Lower leg skin (tissue), 4 donors: Measurements from ENCODE around the gene TP53. TPM values are rescaled to one million over a fixed set of nuclear protein-coding genes. Genes with fewer than 3 reads are reported as not detected.

ENCODE experiments used
- DNase-seq, 2 donors: peaks; one replicate each; pipeline ENCODE4 v3.0.0-alpha.2; 2019; ENCODE audit warnings: low spot score in 2 of 2
- H3K4me3 ChIP-seq: fragments of 200-600 bp; sonication (generic); 2 replicates; pipeline ENCODE4 v1.5.1; 2017; ENCODE audit warnings: mild to moderate bottlenecking, low read depth; ENCODE audit not compliant: poor library complexity, severe bottlenecking
- POLR2A ChIP-seq, 2 donors: fragments of 450-650 bp; IDR thresholded peaks; one replicate each; pipeline ENCODE4 v1.6.1; 2016 to 2017; ENCODE audit warnings: antibody characterized with exemption in 2 of 2, mild to moderate bottlenecking in 1 of 2, moderate library complexity in 1 of 2
- WGBS, 2 donors: methylation state at CpG; one replicate each; pipeline ENCODE4 v1.1.5; 2018; 5-methylcytosine and 5-hydroxymethylcytosine counted together
- intact Hi-C: fragments of 100-400 bp; cut with DNase I; formaldehyde crosslinking; loops from one replicate; pipeline ENCODE4 v1.15.0; 2023; ENCODE audit warnings: low total_unique reads
- total RNA-seq, 4 donors: library from RNA; depleted of rRNA; stranded (reverse); fragments of >200 nt; gene quantifications; one replicate each; pipeline ENCODE4 v1.1.0, GENCODE V29; 2016
- TF ChIP-seq, protein P1 (sequence below), 3 donors: fragments of 450-650 bp; IDR thresholded peaks; one replicate each; pipeline ENCODE4 v1.5.1; 2016; ENCODE audit warnings: antibody characterized with exemption in 3 of 3, mild to moderate bottlenecking in 3 of 3, moderate library complexity in 2 of 3

Gene TP53
- total RNA-seq, result 10 to 100 TPM; 42.8 to 57.3 (median 50.8) TPM

- peak; percentile 93 to 97 for DNase-seq
- H3K4me3 ChIP-seq, result peak within 1 kb of the TSS; percentile 88
- intact Hi-C loops, result no loop called here
- WGBS, 2 donors, result 1% methylated on average over 29 to 30 of the region's 30 CpGs
- TF ChIP-seq POLR2A (IDR thresholded peaks at IDR 0.05), result no peak
- TF ChIP-seq, protein P1, sequence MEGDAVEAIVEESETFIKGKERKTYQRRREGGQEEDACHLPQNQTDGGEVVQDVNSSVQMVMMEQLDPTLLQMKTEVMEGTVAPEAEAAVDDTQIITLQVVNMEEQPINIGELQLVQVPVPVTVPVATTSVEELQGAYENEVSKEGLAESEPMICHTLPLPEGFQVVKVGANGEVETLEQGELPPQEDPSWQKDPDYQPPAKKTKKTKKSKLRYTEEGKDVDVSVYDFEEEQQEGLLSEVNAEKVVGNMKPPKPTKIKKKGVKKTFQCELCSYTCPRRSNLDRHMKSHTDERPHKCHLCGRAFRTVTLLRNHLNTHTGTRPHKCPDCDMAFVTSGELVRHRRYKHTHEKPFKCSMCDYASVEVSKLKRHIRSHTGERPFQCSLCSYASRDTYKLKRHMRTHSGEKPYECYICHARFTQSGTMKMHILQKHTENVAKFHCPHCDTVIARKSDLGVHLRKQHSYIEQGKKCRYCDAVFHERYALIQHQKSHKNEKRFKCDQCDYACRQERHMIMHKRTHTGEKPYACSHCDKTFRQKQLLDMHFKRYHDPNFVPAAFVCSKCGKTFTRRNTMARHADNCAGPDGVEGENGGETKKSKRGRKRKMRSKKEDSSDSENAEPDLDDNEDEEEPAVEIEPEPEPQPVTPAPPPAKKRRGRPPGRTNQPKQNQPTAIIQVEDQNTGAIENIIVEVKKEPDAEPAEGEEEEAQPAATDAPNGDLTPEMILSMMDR (IDR thresholded peaks at IDR 0.05), result no peak
Observed at GRCh38 chr17:7687072-7687907, at the start of gene TP53. Gene TP53, minus strand, starts transcription at chr17:7687490. Its CDS starts 10,896 bp downstream, at chr17:7676594.

- WGBS, 2 donors, result 78 to 80% methylated on average over 14 of the region's 14 CpGs
- H3K4me3 ChIP-seq, result no peak overlapping the region
- DNase-seq, result no peak
- TF ChIP-seq, protein P1 (IDR thresholded peaks at IDR 0.05), result no peak
- intact Hi-C loops, result no loop called here
Observed at GRCh38 chr17:7732981-7733539, 45.8 kb upstream of the TP53 start.

DNA sequence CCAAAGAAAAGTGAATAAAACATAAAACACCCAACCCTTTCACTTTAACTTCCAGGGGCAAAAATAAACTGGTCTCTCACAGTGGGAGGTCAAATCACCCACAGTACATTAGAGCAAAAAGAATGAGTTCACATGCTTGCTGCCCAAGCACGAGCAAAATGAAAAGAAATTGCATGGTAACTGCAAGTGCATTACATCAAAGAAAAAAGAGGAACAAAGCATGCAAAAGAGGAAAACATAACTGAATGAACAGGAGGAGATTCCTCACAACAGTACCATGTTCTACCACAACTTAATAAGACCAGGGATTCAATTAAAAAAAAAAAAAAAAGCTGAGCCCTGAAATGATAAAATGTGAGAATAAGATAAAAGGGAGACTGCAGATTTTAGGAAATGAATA lies 42.5 kb upstream of the TP53 start:
- DNase-seq, result no peak
- TF ChIP-seq, protein P1 (IDR thresholded peaks at IDR 0.05), result no peak
- TF ChIP-seq POLR2A (IDR thresholded peaks at IDR 0.05), result no peak
- WGBS, 2 donors, result 57 to 60% methylated on average over 1 of the region's 1 CpG
- no peak overlapping the region for H3K4me3 ChIP-seq
- intact Hi-C loops, result no loop called here

- no peak for TF ChIP-seq POLR2A (IDR thresholded peaks at IDR 0.05)
- TF ChIP-seq, protein P1 (IDR thresholded peaks at IDR 0.05), result no peak
- intact Hi-C loops, result no loop called here
- WGBS, 2 donors, result 84 to 89% methylated on average over 3 of the region's 3 CpGs
- no peak overlapping the region for H3K4me3 ChIP-seq
- DNase-seq, result no peak
Observed at GRCh38 chr17:7727886-7728285, 40.6 kb upstream of the TP53 start.

DNA sequence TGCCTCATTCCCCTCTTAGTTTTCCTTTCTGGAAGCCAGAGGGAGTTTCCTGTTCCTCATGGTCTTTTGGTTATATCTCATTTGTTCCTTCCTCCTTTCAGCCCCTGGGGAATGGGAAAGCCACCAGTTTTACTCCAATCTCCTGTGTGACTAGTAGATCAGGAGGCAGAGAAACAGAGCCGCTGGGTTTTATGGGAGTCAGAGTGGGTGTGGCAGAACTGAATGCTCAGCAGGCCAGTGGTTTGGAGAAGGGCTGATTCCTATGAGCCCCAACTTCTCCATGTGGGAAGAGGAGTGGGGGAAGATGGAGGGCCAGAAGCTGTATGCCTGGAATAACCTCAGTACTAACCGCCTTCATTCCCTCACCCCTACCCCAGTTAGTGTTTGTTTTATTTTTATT lies 34.3 kb upstream of the TP53 start:
- WGBS, 2 donors, result 46 to 55% methylated on average over 2 of the region's 2 CpGs
- TF ChIP-seq, protein P1 (IDR thresholded peaks at IDR 0.05), result no peak
- no peak for TF ChIP-seq POLR2A (IDR thresholded peaks at IDR 0.05)
- no peak for DNase-seq
- H3K4me3 ChIP-seq, result no peak overlapping the region
- intact Hi-C loops, result no loop called here
